Thoracic aorta (tissue), 2 donors: ENCODE measurements around the gene PCCA. TPM values are rescaled to one million over a fixed set of nuclear protein-coding genes. Genes with fewer than 3 reads are reported as not detected.
"Not testable (repeated sequence)": the region's sequence is repeated elsewhere in the genome, so short reads cannot be mapped to it uniquely, and the experiment has no call there.

Experiments
- ATAC-seq: fragments of 150-250 bp; one replicate; pipeline ENCODE4 v1.8.0; 2017; ENCODE audit warnings: low read depth; ENCODE audit not compliant: insufficient number of reproducible peaks, low FRiP score
- DNase-seq: peaks from one replicate; pipeline ENCODE4 v3.0.0-alpha.2; 2020; ENCODE audit warnings: low spot score
- H3K27ac ChIP-seq, 2 donors: fragments of 200-600 bp; sonication (generic); 1 replicate in 1 of 2; 2 replicates in 1 of 2; pipeline ENCODE4 v1.5.1; 2016; ENCODE audit warnings: mild to moderate bottlenecking in 2 of 2, moderate library complexity in 2 of 2
- H3K27me3 ChIP-seq: fragments of 200-600 bp; sonication (generic); replicated peaks from 2 replicates; pipeline ENCODE4 v1.6.0; 2016; ENCODE audit warnings: mild to moderate bottlenecking; ENCODE audit not compliant: insufficient read depth
- H3K36me3 ChIP-seq: fragments of 200-600 bp; sonication (generic); one replicate; pipeline ENCODE4 v1.5.1; 2016
- H3K4me1 ChIP-seq, 2 donors: fragments of 200-600 bp; sonication (generic); 1 replicate in 1 of 2; 2 replicates in 1 of 2; pipeline versions ENCODE4 v1.5.1 to v1.6.0; 2016; ENCODE audit warnings: low read depth in 2 of 2, mild to moderate bottlenecking in 1 of 2; ENCODE audit not compliant: control insufficient read depth in 1 of 2
- H3K4me3 ChIP-seq: fragments of 200-600 bp; sonication (generic); 2 replicates; pipeline ENCODE4 v1.5.1; 2016; ENCODE audit warnings: mild to moderate bottlenecking
- H3K9me3 ChIP-seq: fragments of 200-600 bp; sonication (generic); 2 replicates; pipeline ENCODE4 v1.5.1; 2016
- total RNA-seq, 2 donors: library from RNA; depleted of rRNA; stranded (reverse); fragments of >200 nt; gene quantifications; one replicate each; pipeline versions ENCODE4 v1.1.0 to v1.2.3, GENCODE V29; 2016
- TF ChIP-seq, protein P1 (sequence below): fragments of 200-600 bp; sonication (generic); IDR thresholded peaks from one replicate; pipeline ENCODE4 v1.5.1; 2019; ENCODE audit warnings: antibody characterized with exemption

PCCA gene
- total RNA-seq, 2 donors from 2014 or later, result 17.2 to 51.6 TPM

DNA sequence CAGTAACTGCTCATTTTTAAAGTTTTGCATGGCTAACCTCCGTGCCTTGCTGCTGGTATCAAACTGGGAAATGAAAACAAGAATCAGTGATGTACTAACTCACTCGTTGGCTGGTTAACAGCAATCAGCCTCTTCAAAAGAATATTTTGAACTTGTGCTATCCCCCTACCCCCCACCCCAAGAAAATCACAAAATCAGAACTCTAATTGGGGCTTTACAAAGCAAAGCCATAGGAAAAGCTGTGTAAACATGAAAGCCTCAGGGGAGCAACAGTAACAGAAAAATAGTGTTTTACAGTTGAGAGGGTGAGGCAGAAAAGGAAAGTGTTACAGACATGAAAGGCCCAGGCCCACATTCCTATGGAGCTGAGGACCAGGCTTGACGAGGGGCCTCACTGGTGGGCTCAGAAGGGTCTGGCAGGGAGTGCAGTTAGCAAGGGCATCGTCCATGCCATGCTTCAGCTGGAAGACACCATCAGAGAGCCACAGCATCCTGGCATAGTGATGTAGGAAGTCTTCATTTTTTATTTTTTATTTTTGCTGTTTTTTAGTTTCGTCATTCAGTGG lies 217.6 kb downstream of the PCCA start:
- Histone ChIP-seq H3K27ac (no peak overlapping the region), H3K9me3 (no peaks in the 10 kb centered on the region), H3K27me3 (no peaks in the 10 kb centered on the region), H3K36me3 (no peaks in the 10 kb centered on the region), H3K4me3 (no peak overlapping the region), H3K4me1 (peaks cover 0 to 4% of the 10 kb centered on the region in 2 donors)
- ATAC-seq (no peak), DNase-seq (no peak)
- TF ChIP-seq, protein P1, sequence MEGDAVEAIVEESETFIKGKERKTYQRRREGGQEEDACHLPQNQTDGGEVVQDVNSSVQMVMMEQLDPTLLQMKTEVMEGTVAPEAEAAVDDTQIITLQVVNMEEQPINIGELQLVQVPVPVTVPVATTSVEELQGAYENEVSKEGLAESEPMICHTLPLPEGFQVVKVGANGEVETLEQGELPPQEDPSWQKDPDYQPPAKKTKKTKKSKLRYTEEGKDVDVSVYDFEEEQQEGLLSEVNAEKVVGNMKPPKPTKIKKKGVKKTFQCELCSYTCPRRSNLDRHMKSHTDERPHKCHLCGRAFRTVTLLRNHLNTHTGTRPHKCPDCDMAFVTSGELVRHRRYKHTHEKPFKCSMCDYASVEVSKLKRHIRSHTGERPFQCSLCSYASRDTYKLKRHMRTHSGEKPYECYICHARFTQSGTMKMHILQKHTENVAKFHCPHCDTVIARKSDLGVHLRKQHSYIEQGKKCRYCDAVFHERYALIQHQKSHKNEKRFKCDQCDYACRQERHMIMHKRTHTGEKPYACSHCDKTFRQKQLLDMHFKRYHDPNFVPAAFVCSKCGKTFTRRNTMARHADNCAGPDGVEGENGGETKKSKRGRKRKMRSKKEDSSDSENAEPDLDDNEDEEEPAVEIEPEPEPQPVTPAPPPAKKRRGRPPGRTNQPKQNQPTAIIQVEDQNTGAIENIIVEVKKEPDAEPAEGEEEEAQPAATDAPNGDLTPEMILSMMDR, result no peak

DNA sequence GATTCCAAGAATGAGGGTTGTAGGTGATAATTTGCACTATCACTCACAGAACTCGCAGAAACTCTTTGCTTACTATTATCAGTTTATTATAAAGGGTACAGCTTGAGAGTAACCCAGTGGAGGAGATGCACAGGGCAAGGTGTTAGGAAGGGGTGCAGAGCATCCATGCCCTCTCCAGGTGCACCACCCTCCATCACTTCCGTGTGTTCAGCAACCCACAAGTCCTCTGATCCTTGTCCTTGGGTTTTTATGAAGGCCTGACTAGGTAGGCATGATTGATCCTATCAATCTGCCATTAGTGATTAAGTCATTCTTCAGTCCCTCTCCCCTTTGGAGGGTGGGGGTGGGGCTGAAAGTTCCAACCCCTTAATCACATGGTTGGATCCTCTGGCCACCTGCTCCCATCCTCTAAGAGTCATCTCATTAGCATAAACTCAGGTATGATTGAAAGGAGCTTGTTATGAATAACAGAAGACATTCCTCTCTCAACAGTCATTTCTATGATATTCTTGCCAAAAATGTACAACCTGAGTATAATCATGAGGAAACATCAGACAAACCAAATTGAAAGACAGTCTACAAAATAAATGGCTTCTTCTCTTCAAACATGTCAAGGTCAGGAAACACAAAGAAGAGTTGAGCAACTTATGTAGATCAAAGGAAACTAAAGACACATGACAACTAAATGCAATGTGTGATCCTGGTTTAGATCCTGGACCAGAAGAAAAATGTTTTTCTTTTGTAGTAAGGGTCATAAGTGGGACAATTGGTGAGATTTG lies 225.4 kb downstream of the PCCA start:
- DNase-seq (no peak), ATAC-seq (no peak)
- no peak overlapping the region for H3K4me3 ChIP-seq
- H3K9me3 ChIP-seq, result no peaks in the 10 kb centered on the region
- no peaks in the 10 kb centered on the region for H3K4me1 ChIP-seq
- H3K27ac ChIP-seq, result no peak overlapping the region
- no peaks in the 10 kb centered on the region for H3K27me3 ChIP-seq
- TF ChIP-seq, protein P1, result no peak
- H3K36me3 ChIP-seq, result peaks cover 5% of the 10 kb centered on the region

DNA sequence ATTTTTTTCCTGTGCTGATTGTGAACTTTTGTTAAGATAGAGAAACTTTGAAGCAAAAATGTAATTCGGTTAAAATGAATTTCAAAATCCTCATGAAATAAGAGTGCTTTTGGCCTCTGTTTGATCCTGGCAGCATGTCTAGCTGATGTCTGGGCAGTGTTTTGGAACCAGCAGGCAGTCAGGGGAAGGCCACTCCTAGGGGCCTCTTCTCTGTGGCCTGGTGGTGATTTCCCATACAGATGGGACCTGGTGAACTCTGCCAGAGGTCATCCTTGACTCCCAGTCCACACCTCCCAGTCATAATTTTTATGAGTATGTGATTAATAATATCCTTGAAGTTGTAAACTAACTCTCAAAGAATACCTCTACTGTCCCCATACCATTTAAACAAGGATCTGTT lies 226.6 kb downstream of the PCCA start:
- TF ChIP-seq, protein P1, result no peak
- Histone ChIP-seq H3K36me3 (peaks cover 5% of the 10 kb centered on the region), H3K9me3 (no peaks in the 10 kb centered on the region)

DNA sequence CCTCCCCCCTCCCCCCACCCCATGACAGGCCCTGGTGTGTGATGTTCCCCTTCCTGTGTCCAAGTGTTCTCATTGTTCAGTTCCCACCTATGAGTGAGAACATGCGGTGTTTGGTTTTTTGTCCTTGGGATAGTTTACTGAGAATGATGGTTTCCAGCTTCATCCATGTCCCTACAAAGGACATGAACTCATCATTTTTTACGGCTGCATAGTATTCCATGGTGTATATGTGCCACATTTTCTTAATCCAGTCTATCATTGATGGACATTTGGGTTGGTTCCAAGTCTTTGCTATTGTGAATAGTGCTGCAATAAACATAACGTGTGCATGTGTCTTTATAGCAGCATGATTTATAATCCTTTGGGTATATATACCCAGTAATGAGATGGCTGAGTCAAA lies 229.6 kb downstream of the PCCA start:
- DNase-seq, H3K27ac ChIP-seq, H3K36me3 ChIP-seq, H3K4me3 ChIP-seq, ATAC-seq, H3K9me3 ChIP-seq, H3K4me1 ChIP-seq, H3K27me3 ChIP-seq: not testable (repeated sequence)

More for the DNA sequence above, 226.6 kb downstream of the PCCA start:
- Histone ChIP-seq H3K4me3 (no peak overlapping the region), H3K27ac (no peak overlapping the region), H3K4me1 (no peaks in the 10 kb centered on the region), H3K27me3 (no peaks in the 10 kb centered on the region)
- DNase-seq (no peak), ATAC-seq (no peak)

DNA sequence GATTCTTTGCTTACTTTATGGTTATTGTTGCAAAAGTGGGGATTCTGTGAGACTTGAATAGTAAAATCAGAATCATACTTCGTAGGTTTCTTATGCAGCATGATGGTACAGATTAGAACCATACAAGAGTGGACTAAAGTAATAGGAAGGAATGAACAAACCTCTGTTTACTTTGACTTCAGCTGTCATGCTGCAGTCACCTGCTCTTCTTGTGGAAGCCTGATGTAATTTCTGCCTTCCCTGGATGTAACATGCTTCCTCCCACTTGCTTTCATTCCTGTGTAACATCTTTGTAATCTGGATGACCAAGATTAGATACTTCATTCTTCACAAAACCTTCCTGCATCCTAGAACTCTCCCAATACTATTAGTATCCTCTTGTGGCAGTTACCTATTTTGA lies 235.0 kb downstream of the PCCA start:
- no peak for DNase-seq
- Histone ChIP-seq H3K9me3 (no peaks in the 10 kb centered on the region), H3K36me3 (peaks cover 17% of the 10 kb centered on the region), H3K27ac (no peak overlapping the region), H3K4me3 (no peak overlapping the region), H3K27me3 (no peaks in the 10 kb centered on the region), H3K4me1 (no peaks in the 10 kb centered on the region)
- no peak for ATAC-seq
- TF ChIP-seq, protein P1, result no peak
